ENCODE data around the gene TENT5A. TPM values are rescaled to one million over a fixed set of nuclear protein-coding genes. Genes with fewer than 3 reads are reported as not detected.

The TENT5A gene
- total RNA-seq, 2 experiments from 2014 or later = 1.1 to 1.2 TPM

- Mint-ChIP-seq H3K4me1 (ENCODE audit: low read depth) (peaks cover 27% of the 10 kb centered on the region), H3K9me3 (no peaks in the 10 kb centered on the region), H3K27ac (peak overlapping the region; percentile 66), H3K4me3 (peak overlapping the region; percentile 76), H3K36me3 (ENCODE audit: low read depth) (no peaks in the 10 kb centered on the region), H3K27me3 (peaks cover 25% of the 10 kb centered on the region)
- CTCF ChIA-PET = interaction anchor here (0.6 to 1.8 kb wide), 15 partner anchors 10 to 1623 kb away, joined by 3 to 7 read pairs (median 3); no protein-coding TSS in a partner anchor
- intact Hi-C loops (cut with micrococcal nuclease) = loop anchor here (10.0 kb wide), 2 partner anchors 1149 to 1419 kb away; no protein-coding TSS in a partner anchor
- DNase-seq (peak; percentile 91), ATAC-seq (peak; percentile 73)
- TF ChIP-seq CTCF (IDR thresholded peaks at IDR 0.05) = peak; percentile 74
- POLR2A ChIA-PET = interaction anchor here (0.9 kb wide), 1 partner anchor 11 kb away, joined by 3 read pairs; no protein-coding TSS in a partner anchor
Measured at GRCh38 chr6:81753711-81754577, 1.5 kb upstream of the TENT5A start.

- peaks cover 23% of the 10 kb centered on the region for H3K27me3 Mint-ChIP-seq
- H3K4me1 Mint-ChIP-seq (ENCODE audit: low read depth) = peaks cover 29% of the 10 kb centered on the region
- peak; percentile 49 for ATAC-seq
- H3K4me3 Mint-ChIP-seq = peak overlapping the region; percentile 76
- intact Hi-C loops (cut with micrococcal nuclease) = loop anchor here (10.0 kb wide), 2 partner anchors 1148 to 1418 kb away; no protein-coding TSS in a partner anchor
- H3K27ac Mint-ChIP-seq = peak overlapping the region; percentile 76
- no peaks in the 10 kb centered on the region for H3K9me3 Mint-ChIP-seq
- H3K36me3 Mint-ChIP-seq (ENCODE audit: low read depth) = no peaks in the 10 kb centered on the region
- ChIA-PET POLR2A (interaction anchor here (0.9 kb wide), 1 partner anchor 10 kb away, joined by 3 read pairs; no protein-coding TSS in a partner anchor), CTCF (interaction anchor here (0.6 to 1.8 kb wide), 14 partner anchors 14 to 1623 kb away, joined by 3 to 7 read pairs (median 3); no protein-coding TSS in a partner anchor)
- DNase-seq = peak; percentile 58
- no peak for TF ChIP-seq CTCF (IDR thresholded peaks at IDR 0.05)
Measured at GRCh38 chr6:81752921-81753710, 635 bp upstream of the TENT5A start.

GRCh38 chr6:81751388-81752083 lies 945 bp downstream of the TENT5A start:
- DNase-seq (peak; percentile 20), ATAC-seq (no peak)
- H3K27me3 Mint-ChIP-seq = peaks cover 20% of the 10 kb centered on the region
- peaks cover 29% of the 10 kb centered on the region for H3K4me1 Mint-ChIP-seq (ENCODE audit: low read depth)
- ChIA-PET POLR2A (no interaction called here), CTCF (interaction anchor here (1.1 kb wide), 1 partner anchor 9 kb away, joined by 3 read pairs; no protein-coding TSS in a partner anchor)
- peaks cover under 1% of the 10 kb centered on the region for H3K36me3 Mint-ChIP-seq (ENCODE audit: low read depth)
- TF ChIP-seq CTCF (IDR thresholded peaks at IDR 0.05) = no peak
- no peaks in the 10 kb centered on the region for H3K9me3 Mint-ChIP-seq
- peak overlapping the region; percentile 28 for H3K27ac Mint-ChIP-seq
- intact Hi-C loops (cut with micrococcal nuclease) = loop anchor here (10.0 kb wide), 2 partner anchors 1147 to 1417 kb away; no protein-coding TSS in a partner anchor
- H3K4me3 Mint-ChIP-seq = peak overlapping the region; percentile 76

DNA sequence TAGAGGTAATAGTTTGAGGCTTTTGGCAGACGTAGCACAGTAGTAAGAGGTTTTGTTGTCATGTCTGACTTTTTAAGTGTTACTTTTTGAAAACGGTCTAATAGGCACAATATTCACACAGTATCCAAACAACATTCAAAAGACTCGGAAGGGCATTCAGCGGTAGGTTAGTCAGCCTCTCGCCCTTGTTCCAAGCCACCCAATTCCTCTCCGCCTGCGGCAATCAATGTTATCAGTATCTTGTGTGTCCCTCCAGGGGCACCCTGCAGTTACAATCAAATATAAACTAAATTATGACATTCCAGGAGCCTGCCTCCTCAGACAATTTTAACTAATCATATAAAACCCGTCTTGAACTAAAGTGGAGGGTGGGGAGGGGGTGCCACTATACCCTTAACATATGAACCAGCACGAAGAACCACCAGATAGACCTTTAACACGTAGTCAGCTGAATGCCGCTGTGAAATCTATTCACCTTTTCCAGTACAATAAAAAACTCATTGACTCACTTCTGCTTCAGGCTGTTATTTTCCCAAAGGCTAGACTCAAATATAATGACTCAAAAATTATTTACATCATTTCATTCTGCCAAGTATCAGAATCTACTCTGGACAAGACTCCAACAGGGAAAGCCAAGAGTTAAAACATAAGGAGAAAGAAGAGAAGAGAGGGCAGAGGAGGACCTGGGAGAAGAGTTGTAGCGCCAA lies 1.6 kb downstream of the TENT5A start:
- Mint-ChIP-seq H3K27ac (peak overlapping the region; percentile 28), H3K4me1 (ENCODE audit: low read depth) (peaks cover 29% of the 10 kb centered on the region), H3K36me3 (ENCODE audit: low read depth) (peaks cover 2% of the 10 kb centered on the region), H3K9me3 (no peaks in the 10 kb centered on the region), H3K4me3 (peak overlapping the region; percentile 76), H3K27me3 (peaks cover 20% of the 10 kb centered on the region)
- CTCF ChIA-PET = no interaction called here
- intact Hi-C loops (cut with micrococcal nuclease) = loop anchor here (10.0 kb wide), 2 partner anchors 1146 to 1416 kb away; no protein-coding TSS in a partner anchor
- ATAC-seq (no peak), DNase-seq (no peak)
- no peak for TF ChIP-seq CTCF (IDR thresholded peaks at IDR 0.05)
- POLR2A ChIA-PET = no interaction called here
